ENCODE results near the gene SMARCA1. TPM values are rescaled to one million over a fixed set of nuclear protein-coding genes. Genes with fewer than 3 reads are reported as not detected.
"Not testable (repeated sequence)": the region's sequence is repeated elsewhere in the genome, so short reads cannot be mapped to it uniquely, and the experiment has no call there.

SMARCA1 gene
- total RNA-seq (2014; rRNA removed; shearing (Covaris generic)): 58.4 and 60.1 TPM in 2 replicates

- no peaks in the 10 kb centered on the region; the same call in 1 of the 2 replicates for H3K4me1 ChIP-seq (replicated peaks)
- peak within 1 kb of the TSS; percentile 78 for H3K4me3 ChIP-seq
- H3K9me3 ChIP-seq (replicated peaks): no peaks in the 10 kb centered on the region
- H3K27ac ChIP-seq: no peak within 1 kb of the TSS; the same call in 1 of the 2 replicates
- peaks cover 3% of the 10 kb centered on the region; the same call in 1 of the 2 replicates for H3K36me3 ChIP-seq
- DNase-seq (ENCODE audit: low read depth in 1 of 2, low spot score in 2 of 2): peak; percentile 48 to 64
- no peaks in the 10 kb centered on the region for H3K27me3 ChIP-seq (replicated peaks)
Observed at GRCh38 chrX:129523079-129523911, at the start of gene SMARCA1. Gene SMARCA1, minus strand, starts transcription at chrX:129523490. Its CDS starts 120 bp downstream, at chrX:129523370.

- Histone ChIP-seq H3K4me3 (no peak overlapping the region), H3K9me3 (replicated peaks) (no peaks in the 10 kb centered on the region), H3K36me3 (peaks cover 8% of the 10 kb centered on the region), H3K27me3 (replicated peaks) (no peaks in the 10 kb centered on the region), H3K27ac (no peak overlapping the region), H3K4me1 (replicated peaks) (peaks cover 6% of the 10 kb centered on the region; the same call in 1 of the 2 replicates)
- no peak for DNase-seq (ENCODE audit: low read depth in 1 of 2, low spot score in 2 of 2)
Observed at GRCh38 chrX:129572422-129572821, 49.1 kb upstream of the SMARCA1 start.

DNA sequence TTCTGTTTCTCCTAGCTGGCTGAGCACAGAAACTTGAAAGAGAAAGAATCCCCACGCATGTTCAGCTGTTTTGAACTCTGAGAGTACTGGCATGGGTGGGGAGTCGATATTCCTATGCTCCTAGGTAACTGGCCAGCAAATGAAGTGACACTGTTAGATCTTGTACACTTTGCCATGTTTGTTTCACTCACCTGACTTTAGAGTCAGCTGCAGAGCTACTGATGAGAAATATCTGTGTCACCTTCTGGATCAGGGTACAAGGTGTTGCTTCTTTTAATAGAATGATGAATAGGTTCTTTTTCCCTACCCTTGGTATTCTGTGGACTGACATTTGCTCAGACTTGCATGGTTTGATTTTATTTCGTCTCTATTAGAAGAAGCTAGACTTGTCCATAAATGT is 45.1 kb upstream of the SMARCA1 start:
- Histone ChIP-seq H3K27me3 (replicated peaks) (no peaks in the 10 kb centered on the region), H3K27ac (no peak overlapping the region), H3K4me1 (replicated peaks) (no peaks in the 10 kb centered on the region), H3K9me3 (replicated peaks) (no peaks in the 10 kb centered on the region), H3K4me3 (no peak overlapping the region), H3K36me3 (no peaks in the 10 kb centered on the region; the same call in 1 of the 2 replicates)
- DNase-seq (ENCODE audit: low read depth in 1 of 2, low spot score in 2 of 2): no peak

DNA sequence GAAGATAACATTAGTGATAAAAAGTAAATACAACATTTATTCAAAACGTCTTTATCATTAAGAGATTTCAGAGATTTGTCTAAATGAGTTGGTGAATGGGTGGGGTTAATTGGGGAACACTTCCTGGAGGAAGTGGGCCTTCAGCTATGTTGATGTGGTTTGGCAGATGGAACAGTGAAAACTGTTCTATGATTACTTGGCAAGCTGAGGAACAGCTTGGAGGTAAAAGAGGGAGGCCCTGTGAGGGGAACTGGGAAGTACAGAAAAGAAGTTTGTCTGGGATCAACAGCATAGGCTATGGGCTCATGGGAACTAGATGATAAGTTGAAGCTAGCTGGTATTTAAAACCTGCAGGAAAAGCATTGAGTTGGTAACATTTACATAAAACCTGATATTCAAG is 42.8 kb upstream of the SMARCA1 start:
- no peaks in the 10 kb centered on the region for H3K9me3 ChIP-seq (replicated peaks)
- no peaks in the 10 kb centered on the region for H3K4me1 ChIP-seq (replicated peaks)
- no peak for DNase-seq (ENCODE audit: low read depth in 1 of 2, low spot score in 2 of 2)
- H3K27ac ChIP-seq: no peak overlapping the region
- H3K27me3 ChIP-seq (replicated peaks): no peaks in the 10 kb centered on the region
- no peak overlapping the region for H3K4me3 ChIP-seq
- H3K36me3 ChIP-seq: peaks cover 8% of the 10 kb centered on the region

- Histone ChIP-seq H3K27me3 (replicated peaks) (no peaks in the 10 kb centered on the region), H3K4me1 (replicated peaks) (no peaks in the 10 kb centered on the region), H3K27ac (no peak overlapping the region), H3K4me3 (no peak overlapping the region), H3K36me3 (peaks cover 12% of the 10 kb centered on the region), H3K9me3 (replicated peaks) (no peaks in the 10 kb centered on the region)
- DNase-seq (ENCODE audit: low read depth in 1 of 2, low spot score in 2 of 2): no peak
Observed at GRCh38 chrX:129565046-129565650, 41.9 kb upstream of the SMARCA1 start.

DNA sequence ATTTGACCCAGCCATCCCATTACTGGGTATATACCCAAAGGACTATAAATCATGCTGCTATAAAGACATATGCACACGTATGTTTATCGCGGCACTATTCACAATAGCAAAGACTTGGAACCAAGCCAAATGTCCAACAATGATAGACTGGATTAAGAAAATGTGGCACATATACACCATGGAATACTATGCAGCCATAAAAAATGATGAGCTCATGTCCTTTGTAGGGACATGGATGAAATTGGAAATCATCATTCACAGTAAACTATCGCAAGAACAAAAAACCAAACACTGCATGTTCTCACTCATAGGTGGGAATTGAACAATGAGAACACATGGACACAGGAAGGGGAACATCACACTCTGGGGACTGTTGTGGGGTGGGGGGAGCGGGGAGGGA is 41.1 kb upstream of the SMARCA1 start:
- not testable (repeated sequence) for H3K27ac ChIP-seq; DNase-seq (ENCODE audit: low read depth in 1 of 2, low spot score in 2 of 2); H3K9me3 ChIP-seq (replicated peaks); H3K4me1 ChIP-seq (replicated peaks); H3K27me3 ChIP-seq (replicated peaks); H3K4me3 ChIP-seq
- peaks cover 12% of the 10 kb centered on the region for H3K36me3 ChIP-seq

DNA sequence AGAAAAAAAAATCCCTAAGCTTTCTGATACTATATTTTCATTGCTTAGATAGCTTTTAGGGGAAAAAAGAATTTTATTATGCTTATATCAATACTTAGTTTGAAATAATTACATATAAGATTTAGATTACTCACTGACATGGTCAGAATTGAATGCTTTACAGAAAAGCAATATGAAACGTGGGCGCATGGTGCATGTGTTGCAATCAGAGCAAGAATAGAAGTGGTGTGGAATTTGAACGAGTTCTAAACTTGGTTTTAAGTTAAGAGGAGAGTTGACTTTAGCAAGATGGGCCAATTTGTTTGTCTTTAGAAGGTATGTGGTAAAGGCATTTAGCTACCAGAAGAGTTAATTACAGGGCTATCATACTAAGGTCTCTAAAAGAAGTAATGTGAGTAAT is 38.2 kb upstream of the SMARCA1 start:
- Histone ChIP-seq H3K27ac (no peak overlapping the region), H3K4me1 (replicated peaks) (no peaks in the 10 kb centered on the region), H3K9me3 (replicated peaks) (no peaks in the 10 kb centered on the region), H3K4me3 (no peak overlapping the region), H3K27me3 (replicated peaks) (no peaks in the 10 kb centered on the region), H3K36me3 (peaks cover 12% of the 10 kb centered on the region)
- DNase-seq (ENCODE audit: low read depth in 1 of 2, low spot score in 2 of 2): no peak

- Histone ChIP-seq H3K4me3 (no peak overlapping the region), H3K27me3 (replicated peaks) (no peaks in the 10 kb centered on the region), H3K36me3 (peaks cover 12% of the 10 kb centered on the region), H3K27ac (no peak overlapping the region), H3K9me3 (replicated peaks) (no peaks in the 10 kb centered on the region), H3K4me1 (replicated peaks) (no peaks in the 10 kb centered on the region)
- DNase-seq (ENCODE audit: low read depth in 1 of 2, low spot score in 2 of 2): no peak
Observed at GRCh38 chrX:129559783-129560182, 36.5 kb upstream of the SMARCA1 start.

DNA sequence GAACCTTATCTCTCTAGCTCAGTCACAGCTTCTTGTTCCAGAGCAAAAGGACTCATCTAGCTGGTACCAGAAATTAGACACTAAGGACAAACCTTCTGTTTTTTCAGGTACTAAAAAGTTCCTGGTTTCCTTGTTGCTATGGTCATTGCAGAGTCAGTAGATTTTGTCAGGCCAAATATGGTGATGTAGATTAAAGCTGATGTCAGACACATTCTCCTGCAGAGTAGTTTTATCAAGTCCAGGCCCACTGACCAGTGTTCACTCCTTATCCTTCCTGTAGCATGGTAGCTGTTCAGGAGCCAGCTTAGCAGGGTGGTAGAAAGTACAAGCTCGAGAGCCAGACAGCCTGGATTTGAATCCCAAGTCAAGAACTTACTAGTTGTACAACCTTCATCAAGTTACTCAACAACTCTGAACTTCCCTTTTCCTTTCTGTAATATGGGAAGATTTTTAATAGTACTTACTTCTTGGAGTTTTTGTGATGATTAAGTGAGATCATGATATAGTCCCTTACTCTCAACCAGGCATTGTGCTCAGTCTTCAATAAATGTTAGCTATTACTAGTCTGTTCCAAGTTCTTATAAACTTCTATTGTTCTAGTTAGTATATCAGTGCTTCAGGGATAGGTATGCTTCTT is 34.7 kb upstream of the SMARCA1 start:
- Histone ChIP-seq H3K4me3 (no peak overlapping the region), H3K9me3 (replicated peaks) (no peaks in the 10 kb centered on the region), H3K27me3 (replicated peaks) (no peaks in the 10 kb centered on the region), H3K4me1 (replicated peaks) (no peaks in the 10 kb centered on the region), H3K36me3 (peaks cover 12% of the 10 kb centered on the region), H3K27ac (no peak overlapping the region)
- no peak for DNase-seq (ENCODE audit: low read depth in 1 of 2, low spot score in 2 of 2)

- Histone ChIP-seq H3K4me3 (no peak overlapping the region), H3K27me3 (replicated peaks) (no peaks in the 10 kb centered on the region), H3K27ac (no peak overlapping the region), H3K9me3 (replicated peaks) (no peaks in the 10 kb centered on the region), H3K36me3 (peaks cover 5% of the 10 kb centered on the region), H3K4me1 (replicated peaks) (no peaks in the 10 kb centered on the region)
- DNase-seq (ENCODE audit: low read depth in 1 of 2, low spot score in 2 of 2): no peak
Observed at GRCh38 chrX:129556806-129557315, 33.6 kb upstream of the SMARCA1 start.

- H3K9me3 ChIP-seq (replicated peaks); H3K27ac ChIP-seq; DNase-seq (ENCODE audit: low read depth in 1 of 2, low spot score in 2 of 2); H3K36me3 ChIP-seq; H3K4me3 ChIP-seq; H3K27me3 ChIP-seq (replicated peaks); H3K4me1 ChIP-seq (replicated peaks): not testable (repeated sequence)
Observed at GRCh38 chrX:129554816-129555215, 31.5 kb upstream of the SMARCA1 start.

- H3K36me3 ChIP-seq: no peaks in the 10 kb centered on the region; the same call in none of the 2 replicates
- H3K27ac ChIP-seq: no peak overlapping the region
- no peak for DNase-seq (ENCODE audit: low read depth in 1 of 2, low spot score in 2 of 2)
- no peaks in the 10 kb centered on the region for H3K4me1 ChIP-seq (replicated peaks)
- no peaks in the 10 kb centered on the region for H3K9me3 ChIP-seq (replicated peaks)
- no peaks in the 10 kb centered on the region for H3K27me3 ChIP-seq (replicated peaks)
- no peak overlapping the region for H3K4me3 ChIP-seq
Observed at GRCh38 chrX:129553619-129554288, 30.5 kb upstream of the SMARCA1 start.

- Histone ChIP-seq H3K9me3 (replicated peaks) (no peaks in the 10 kb centered on the region), H3K4me3 (no peak overlapping the region)
Observed at GRCh38 chrX:129549124-129549523, 25.8 kb upstream of the SMARCA1 start.

More at GRCh38 chrX:129549124-129549523, 25.8 kb upstream of the SMARCA1 start:
- no peaks in the 10 kb centered on the region; the same call in none of the 2 replicates for H3K36me3 ChIP-seq
- H3K27ac ChIP-seq: no peak overlapping the region
- H3K27me3 ChIP-seq (replicated peaks): no peaks in the 10 kb centered on the region
- H3K4me1 ChIP-seq (replicated peaks): no peaks in the 10 kb centered on the region
- no peak for DNase-seq (ENCODE audit: low read depth in 1 of 2, low spot score in 2 of 2)

Measured in SJSA1 (cell line).